ENCODE results near the gene METAP1.
A peak's percentile ranks its signal among the peaks of the same experiment; 100 is the strongest.
"Not testable (repeated sequence)": the region's sequence is repeated elsewhere in the genome, so short reads cannot be mapped to it uniquely, and the experiment has no call there.

Gene METAP1

GRCh38 chr4:99088481-99089365 lies 93.2 kb downstream of the METAP1 start, which contains the start of gene ADH5:
TSS of gene ADH5 (minus strand) at chr4:99088788. CDS start at chr4:99088700, 88 bp downstream.
- DNase-seq (ENCODE audit: low read depth, low spot score) = peak; percentile 55
- H3K9me3 ChIP-seq (ENCODE audit: control insufficient read depth, insufficient read depth, low read length) = no peaks in the 10 kb centered on the region
- H3K36me3 ChIP-seq (ENCODE audit: control insufficient read depth, insufficient read depth, low read length) = peaks cover 5% of the 10 kb centered on the region; the same call in 1 of the 2 replicates
- no peak within 1 kb of the TSS for H3K27ac ChIP-seq (ENCODE audit: low read length)
- H3K4me3 ChIP-seq (ENCODE audit: low read length) = peak within 1 kb of the TSS; percentile 100
- no peaks in the 10 kb centered on the region for H3K27me3 ChIP-seq (ENCODE audit: control insufficient read depth, insufficient read depth, low read length)
- H3K4me1 ChIP-seq (ENCODE audit: control insufficient read depth, insufficient read depth, low read length) = no peaks in the 10 kb centered on the region
- no CpG with 5 or more reads among the region's 53 CpGs for WGBS (ENCODE audit: insufficient coverage, insufficient read length)

GRCh38 chr4:99090481-99091215 lies 95.1 kb downstream of the METAP1 start:
- Histone ChIP-seq H3K4me3 (ENCODE audit: low read length) (no peak overlapping the region), H3K27me3 (ENCODE audit: control insufficient read depth, insufficient read depth, low read length) (no peaks in the 10 kb centered on the region), H3K9me3 (ENCODE audit: control insufficient read depth, insufficient read depth, low read length) (no peaks in the 10 kb centered on the region), H3K27ac (ENCODE audit: low read length) (no peak overlapping the region), H3K36me3 (ENCODE audit: control insufficient read depth, insufficient read depth, low read length) (no peaks in the 10 kb centered on the region), H3K4me1 (ENCODE audit: control insufficient read depth, insufficient read depth, low read length) (no peaks in the 10 kb centered on the region)
- no CpG with 5 or more reads among the region's 2 CpGs for WGBS (ENCODE audit: insufficient coverage, insufficient read length)
- DNase-seq (ENCODE audit: low read depth, low spot score) = no peak

- no CpG with 5 or more reads among the region's 2 CpGs for WGBS (ENCODE audit: insufficient coverage, insufficient read length)
- DNase-seq (ENCODE audit: low read depth, low spot score) = no peak
- no peak overlapping the region for H3K27ac ChIP-seq (ENCODE audit: low read length)
- H3K9me3 ChIP-seq (ENCODE audit: control insufficient read depth, insufficient read depth, low read length) = no peaks in the 10 kb centered on the region
- H3K4me3 ChIP-seq (ENCODE audit: low read length) = no peak overlapping the region
- no peaks in the 10 kb centered on the region for H3K36me3 ChIP-seq (ENCODE audit: control insufficient read depth, insufficient read depth, low read length)
- H3K4me1 ChIP-seq (ENCODE audit: control insufficient read depth, insufficient read depth, low read length) = no peaks in the 10 kb centered on the region
- no peaks in the 10 kb centered on the region for H3K27me3 ChIP-seq (ENCODE audit: control insufficient read depth, insufficient read depth, low read length)
Measured at GRCh38 chr4:99091216-99091575, 95.7 kb downstream of the METAP1 start.

- not testable (repeated sequence) for H3K27me3 ChIP-seq (ENCODE audit: control insufficient read depth, insufficient read depth, low read length); H3K4me3 ChIP-seq (ENCODE audit: low read length); H3K9me3 ChIP-seq (ENCODE audit: control insufficient read depth, insufficient read depth, low read length); H3K27ac ChIP-seq (ENCODE audit: low read length); DNase-seq (ENCODE audit: low read depth, low spot score); H3K36me3 ChIP-seq (ENCODE audit: control insufficient read depth, insufficient read depth, low read length); H3K4me1 ChIP-seq (ENCODE audit: control insufficient read depth, insufficient read depth, low read length)
- WGBS (ENCODE audit: insufficient coverage, insufficient read length) = no CpG with 5 or more reads among the region's 2 CpGs
Measured at GRCh38 chr4:99091841-99092240, 96.3 kb downstream of the METAP1 start.

GRCh38 chr4:99099311-99099710 lies 103.8 kb downstream of the METAP1 start:
- H3K4me3 ChIP-seq (ENCODE audit: low read length) = no peak overlapping the region
- no CpG with 5 or more reads among the region's 12 CpGs for WGBS (ENCODE audit: insufficient coverage, insufficient read length)
- no peak overlapping the region for H3K27ac ChIP-seq (ENCODE audit: low read length)
- no peaks in the 10 kb centered on the region for H3K27me3 ChIP-seq (ENCODE audit: control insufficient read depth, insufficient read depth, low read length)
- DNase-seq (ENCODE audit: low read depth, low spot score) = no peak
- no peaks in the 10 kb centered on the region for H3K36me3 ChIP-seq (ENCODE audit: control insufficient read depth, insufficient read depth, low read length)
- H3K4me1 ChIP-seq (ENCODE audit: control insufficient read depth, insufficient read depth, low read length) = no peaks in the 10 kb centered on the region
- peaks cover 2% of the 10 kb centered on the region; the same call in 1 of the 2 replicates for H3K9me3 ChIP-seq (ENCODE audit: control insufficient read depth, insufficient read depth, low read length)

- H3K4me3 ChIP-seq (ENCODE audit: low read length); H3K27ac ChIP-seq (ENCODE audit: low read length); H3K36me3 ChIP-seq (ENCODE audit: control insufficient read depth, insufficient read depth, low read length); H3K27me3 ChIP-seq (ENCODE audit: control insufficient read depth, insufficient read depth, low read length); DNase-seq (ENCODE audit: low read depth, low spot score); H3K4me1 ChIP-seq (ENCODE audit: control insufficient read depth, insufficient read depth, low read length); H3K9me3 ChIP-seq (ENCODE audit: control insufficient read depth, insufficient read depth, low read length): not testable (repeated sequence)
- no CpG with 5 or more reads among the region's 5 CpGs for WGBS (ENCODE audit: insufficient coverage, insufficient read length)
Measured at GRCh38 chr4:99099814-99100213, 104.3 kb downstream of the METAP1 start.

GRCh38 chr4:99100876-99101275 lies 105.4 kb downstream of the METAP1 start:
- H3K36me3 ChIP-seq (ENCODE audit: control insufficient read depth, insufficient read depth, low read length) = no peaks in the 10 kb centered on the region
- no CpG with 5 or more reads among the region's 1 CpG for WGBS (ENCODE audit: insufficient coverage, insufficient read length)
- H3K4me3 ChIP-seq (ENCODE audit: low read length) = no peak overlapping the region
- DNase-seq (ENCODE audit: low read depth, low spot score) = no peak
- H3K27me3 ChIP-seq (ENCODE audit: control insufficient read depth, insufficient read depth, low read length) = no peaks in the 10 kb centered on the region
- H3K27ac ChIP-seq (ENCODE audit: low read length) = no peak overlapping the region
- H3K4me1 ChIP-seq (ENCODE audit: control insufficient read depth, insufficient read depth, low read length) = no peaks in the 10 kb centered on the region
- peaks cover 2% of the 10 kb centered on the region; the same call in 1 of the 2 replicates for H3K9me3 ChIP-seq (ENCODE audit: control insufficient read depth, insufficient read depth, low read length)

GRCh38 chr4:99102634-99103033 lies 107.1 kb downstream of the METAP1 start:
- Histone ChIP-seq H3K27me3 (ENCODE audit: control insufficient read depth, insufficient read depth, low read length) (no peaks in the 10 kb centered on the region), H3K36me3 (ENCODE audit: control insufficient read depth, insufficient read depth, low read length) (no peaks in the 10 kb centered on the region), H3K27ac (ENCODE audit: low read length) (no peak overlapping the region), H3K9me3 (ENCODE audit: control insufficient read depth, insufficient read depth, low read length) (peaks cover 2% of the 10 kb centered on the region; the same call in 1 of the 2 replicates), H3K4me3 (ENCODE audit: low read length) (no peak overlapping the region), H3K4me1 (ENCODE audit: control insufficient read depth, insufficient read depth, low read length) (no peaks in the 10 kb centered on the region)
- no peak for DNase-seq (ENCODE audit: low read depth, low spot score)
- no CpG with 5 or more reads among the region's 2 CpGs for WGBS (ENCODE audit: insufficient coverage, insufficient read length)

- Histone ChIP-seq H3K4me1 (ENCODE audit: control insufficient read depth, insufficient read depth, low read length) (no peaks in the 10 kb centered on the region), H3K27ac (ENCODE audit: low read length) (no peak overlapping the region), H3K36me3 (ENCODE audit: control insufficient read depth, insufficient read depth, low read length) (no peaks in the 10 kb centered on the region), H3K4me3 (ENCODE audit: low read length) (no peak overlapping the region), H3K9me3 (ENCODE audit: control insufficient read depth, insufficient read depth, low read length) (peaks cover 2% of the 10 kb centered on the region; the same call in 1 of the 2 replicates), H3K27me3 (ENCODE audit: control insufficient read depth, insufficient read depth, low read length) (no peaks in the 10 kb centered on the region)
- DNase-seq (ENCODE audit: low read depth, low spot score) = no peak
Measured at GRCh38 chr4:99103166-99103565, 107.6 kb downstream of the METAP1 start.

GRCh38 chr4:99104153-99104552 lies 108.6 kb downstream of the METAP1 start:
- DNase-seq (ENCODE audit: low read depth, low spot score) = no peak
- no peak overlapping the region for H3K4me3 ChIP-seq (ENCODE audit: low read length)
- WGBS (ENCODE audit: insufficient coverage, insufficient read length) = no CpG with 5 or more reads among the region's 1 CpG
- H3K27me3 ChIP-seq (ENCODE audit: control insufficient read depth, insufficient read depth, low read length) = no peaks in the 10 kb centered on the region
- H3K4me1 ChIP-seq (ENCODE audit: control insufficient read depth, insufficient read depth, low read length) = no peaks in the 10 kb centered on the region
- H3K27ac ChIP-seq (ENCODE audit: low read length) = no peak overlapping the region
- H3K36me3 ChIP-seq (ENCODE audit: control insufficient read depth, insufficient read depth, low read length) = no peaks in the 10 kb centered on the region
- H3K9me3 ChIP-seq (ENCODE audit: control insufficient read depth, insufficient read depth, low read length) = peaks cover 2% of the 10 kb centered on the region; the same call in 1 of the 2 replicates
